HG02588 (cell line): ENCODE measurements around the gene STAC.

Experiments
- ATAC-seq: cut with Tn5 transposase; IDR thresholded peaks from one replicate; pipeline ENCODE4 v1.9.1; 2021; ENCODE audit warnings: mild to moderate bottlenecking, moderate library complexity; ENCODE audit not compliant: unreplicated experiment

STAC gene

GRCh38 chr3:36511791-36512486 lies 131.6 kb downstream of the STAC start:
- ATAC-seq, result no peak

DNA sequence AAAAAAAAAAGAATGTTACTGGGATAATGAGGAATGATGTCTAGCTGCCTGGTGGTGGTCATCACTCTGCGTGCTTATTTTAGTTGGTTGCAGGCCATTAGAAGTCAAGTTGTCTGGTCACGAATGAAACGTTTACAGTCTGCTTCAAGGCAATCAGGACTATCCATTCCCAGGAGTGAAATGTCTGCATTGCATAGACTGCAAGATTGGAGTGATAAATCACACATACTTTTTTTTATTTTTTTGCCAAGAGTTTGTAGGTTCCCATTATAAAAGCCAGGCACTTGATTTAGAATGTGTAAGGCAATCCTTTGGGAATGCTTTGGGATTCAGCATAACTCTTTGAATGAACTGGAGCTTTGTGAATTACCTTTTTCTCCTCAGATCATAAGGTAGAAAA lies 132.3 kb downstream of the STAC start:
- ATAC-seq, result no peak

GRCh38 chr3:36514171-36514570 lies 133.9 kb downstream of the STAC start:
- no peak for ATAC-seq

DNA sequence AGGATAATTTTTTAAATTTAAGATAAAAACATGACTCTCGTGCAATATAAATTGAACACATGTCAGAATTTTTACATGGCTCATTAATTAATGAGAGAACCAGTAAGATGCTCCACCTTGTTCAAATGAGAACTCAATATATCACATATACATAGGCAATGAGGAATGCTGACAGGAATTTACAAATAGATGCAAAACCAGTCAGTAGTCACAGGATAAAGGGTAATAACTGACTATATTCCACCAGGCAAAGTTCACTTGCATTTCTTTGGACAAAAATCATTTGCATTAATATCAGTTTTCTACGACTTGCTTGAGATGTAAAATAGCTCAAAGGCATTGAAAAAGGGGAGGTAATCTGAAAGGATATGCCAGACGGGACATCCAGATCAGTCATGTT lies 139.4 kb downstream of the STAC start:
- ATAC-seq, result no peak

GRCh38 chr3:36520241-36521006 lies 140.1 kb downstream of the STAC start:
- no peak for ATAC-seq

GRCh38 chr3:36521007-36521379 lies 140.7 kb downstream of the STAC start:
- no peak for ATAC-seq

GRCh38 chr3:36524560-36524959 lies 144.3 kb downstream of the STAC start:
- no peak for ATAC-seq

- ATAC-seq, result no peak
Observed at GRCh38 chr3:36525115-36525801, 145.0 kb downstream of the STAC start.

GRCh38 chr3:36538136-36538749 lies 157.9 kb downstream of the STAC start:
- no peak for ATAC-seq

- no peak for ATAC-seq
Observed at GRCh38 chr3:36540888-36541518, 160.7 kb downstream of the STAC start.

- no peak for ATAC-seq
Observed at GRCh38 chr3:36542186-36542585, 161.9 kb downstream of the STAC start.

- ATAC-seq, result no peak
Observed at GRCh38 chr3:36543276-36543997, 163.1 kb downstream of the STAC start.

GRCh38 chr3:36546226-36546625 lies 165.9 kb downstream of the STAC start:
- ATAC-seq, result no peak

DNA sequence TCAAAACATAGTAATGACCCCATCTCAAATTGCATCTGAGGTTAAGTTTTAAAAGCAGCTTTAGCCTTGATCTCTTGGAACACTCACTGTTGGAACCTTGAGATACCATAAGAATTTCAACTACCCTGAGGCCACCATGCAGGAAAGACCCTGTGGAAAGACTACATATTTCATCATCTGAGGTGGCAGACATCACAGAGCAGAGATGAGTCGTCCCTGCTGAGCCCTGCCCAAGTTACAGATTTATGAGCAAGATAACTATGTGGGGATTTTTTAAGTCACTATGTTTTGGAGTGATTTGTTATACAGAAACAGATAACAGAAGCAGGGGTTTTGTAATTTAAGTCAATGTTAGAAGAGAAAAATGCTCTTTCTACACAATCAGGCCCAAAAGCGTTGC lies 168.4 kb downstream of the STAC start:
- ATAC-seq, result no peak

DNA sequence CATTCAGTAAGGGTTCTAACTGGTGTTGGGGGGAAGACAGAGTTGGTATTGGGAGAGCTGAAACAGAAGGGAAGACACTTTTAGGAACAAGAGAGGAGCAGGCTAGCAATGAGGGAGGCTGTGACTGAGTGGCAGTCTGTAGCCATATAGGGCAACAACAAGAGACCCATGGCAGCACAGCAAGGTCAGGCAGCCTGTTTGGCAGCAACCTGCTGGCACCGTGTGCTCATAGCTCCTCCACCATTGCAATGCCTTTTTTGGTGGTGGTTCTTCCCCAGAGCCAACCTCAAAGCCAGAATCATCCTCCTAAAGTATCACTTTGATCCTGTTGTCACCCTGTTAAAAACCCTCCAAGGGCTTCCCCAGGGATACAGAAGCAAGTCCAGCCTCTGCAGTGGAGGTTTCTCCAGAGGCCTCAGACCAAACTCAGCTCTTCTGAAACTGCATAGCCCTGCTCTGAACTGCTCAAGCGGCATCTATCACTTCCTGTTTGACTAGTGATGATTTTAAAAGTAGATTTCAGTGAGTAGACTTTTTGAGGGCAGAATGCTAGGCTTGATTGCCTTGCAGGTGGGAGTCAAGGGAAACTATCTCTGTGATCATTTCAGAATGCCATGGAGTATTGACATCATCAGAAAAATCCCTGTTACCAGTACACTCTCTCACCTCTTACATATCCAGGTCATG lies 176.9 kb downstream of the STAC start:
- peak; percentile 65 for ATAC-seq

- no peak for ATAC-seq
Observed at GRCh38 chr3:36557708-36558421, 177.6 kb downstream of the STAC start.

DNA sequence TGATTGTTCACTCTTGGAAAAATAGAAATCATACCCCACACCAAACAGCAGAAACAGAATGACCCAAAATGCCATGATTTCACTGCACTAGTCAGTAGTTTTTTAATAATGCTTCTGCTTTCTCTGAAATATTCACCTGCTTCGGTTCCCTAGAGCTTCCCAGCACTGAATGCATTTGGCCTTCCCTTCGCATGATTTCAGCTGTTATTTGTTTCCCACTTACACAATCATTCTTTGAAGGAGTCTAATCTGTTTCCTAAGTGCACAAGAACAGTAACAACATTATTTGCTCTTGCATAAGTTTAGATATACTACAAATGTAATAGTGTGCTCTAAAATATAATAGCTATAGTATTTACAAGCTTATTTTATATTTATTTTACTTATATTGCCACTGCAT lies 178.7 kb downstream of the STAC start:
- ATAC-seq, result no peak

DNA sequence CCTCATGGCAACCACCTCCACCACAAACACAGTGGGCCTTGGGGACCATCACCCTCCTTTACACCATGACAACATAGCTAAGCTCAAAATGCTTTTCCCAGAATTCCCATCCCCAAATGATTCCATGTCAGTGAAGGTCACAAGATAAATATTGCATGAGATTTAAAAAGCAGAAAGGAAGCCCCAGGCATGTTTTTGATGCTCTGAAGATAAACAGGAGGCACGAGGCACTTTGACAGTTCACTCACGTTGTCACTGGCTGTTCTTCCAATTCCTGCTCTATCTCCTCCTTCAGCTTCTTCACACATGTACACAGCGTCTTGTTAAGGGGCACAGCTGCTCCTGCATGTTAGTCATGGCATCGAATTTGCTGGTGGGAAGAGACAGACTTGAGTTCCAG lies 180.4 kb downstream of the STAC start:
- ATAC-seq, result no peak

DNA sequence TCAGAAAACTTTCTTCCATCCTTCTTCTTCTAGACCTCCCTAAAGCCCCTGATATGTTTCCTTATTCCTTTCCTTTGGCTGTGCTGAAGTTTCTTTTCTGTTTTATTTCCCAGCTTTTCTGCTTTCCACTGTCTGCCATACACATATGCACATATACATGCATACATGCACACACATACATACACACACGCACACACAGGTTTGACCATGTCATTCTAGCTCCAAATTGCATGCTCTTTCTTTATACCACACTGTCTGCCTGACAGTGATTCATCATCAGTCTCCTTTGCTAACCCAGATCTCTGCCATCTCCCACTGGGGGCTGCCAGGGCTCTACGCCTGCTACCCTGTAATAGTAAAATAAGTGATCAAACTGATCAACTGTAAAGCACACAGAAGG lies 181.3 kb downstream of the STAC start:
- ATAC-seq, result no peak
